ENCODE results near the gene LENG8. TPM values are rescaled to one million over a fixed set of nuclear protein-coding genes. Genes with fewer than 3 reads are reported as not detected.
"Not testable (repeated sequence)": the region's sequence is repeated elsewhere in the genome, so short reads cannot be mapped to it uniquely, and the experiment has no call there.

LENG8 gene
- polyA plus RNA-seq, 1 experiment: 16.1 TPM

DNA sequence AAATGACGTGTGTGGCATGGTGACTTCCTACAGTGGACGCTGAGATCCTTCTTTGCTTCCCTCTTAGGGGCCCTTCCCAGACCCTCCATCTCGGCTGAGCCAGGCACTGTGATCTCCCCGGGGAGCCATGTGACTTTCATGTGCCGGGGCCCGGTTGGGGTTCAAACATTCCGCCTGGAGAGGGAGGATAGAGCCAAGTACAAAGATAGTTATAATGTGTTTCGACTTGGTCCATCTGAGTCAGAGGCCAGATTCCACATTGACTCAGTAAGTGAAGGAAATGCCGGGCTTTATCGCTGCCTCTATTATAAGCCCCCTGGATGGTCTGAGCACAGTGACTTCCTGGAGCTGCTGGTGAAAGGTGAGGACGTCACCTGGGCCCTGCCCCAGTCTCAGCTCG lies 58.8 kb downstream of the LENG8 start:
- TF ChIP-seq, protein P1, sequence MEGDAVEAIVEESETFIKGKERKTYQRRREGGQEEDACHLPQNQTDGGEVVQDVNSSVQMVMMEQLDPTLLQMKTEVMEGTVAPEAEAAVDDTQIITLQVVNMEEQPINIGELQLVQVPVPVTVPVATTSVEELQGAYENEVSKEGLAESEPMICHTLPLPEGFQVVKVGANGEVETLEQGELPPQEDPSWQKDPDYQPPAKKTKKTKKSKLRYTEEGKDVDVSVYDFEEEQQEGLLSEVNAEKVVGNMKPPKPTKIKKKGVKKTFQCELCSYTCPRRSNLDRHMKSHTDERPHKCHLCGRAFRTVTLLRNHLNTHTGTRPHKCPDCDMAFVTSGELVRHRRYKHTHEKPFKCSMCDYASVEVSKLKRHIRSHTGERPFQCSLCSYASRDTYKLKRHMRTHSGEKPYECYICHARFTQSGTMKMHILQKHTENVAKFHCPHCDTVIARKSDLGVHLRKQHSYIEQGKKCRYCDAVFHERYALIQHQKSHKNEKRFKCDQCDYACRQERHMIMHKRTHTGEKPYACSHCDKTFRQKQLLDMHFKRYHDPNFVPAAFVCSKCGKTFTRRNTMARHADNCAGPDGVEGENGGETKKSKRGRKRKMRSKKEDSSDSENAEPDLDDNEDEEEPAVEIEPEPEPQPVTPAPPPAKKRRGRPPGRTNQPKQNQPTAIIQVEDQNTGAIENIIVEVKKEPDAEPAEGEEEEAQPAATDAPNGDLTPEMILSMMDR (IDR thresholded peaks at IDR 0.05; ENCODE audit: low read depth, low read length): no peak
- ChIA-PET POLR2A (no interaction called here), CTCF (no interaction called here)
- H3K27me3 ChIP-seq (ENCODE audit: control insufficient read depth, insufficient read depth, low read length): no peaks in the 10 kb centered on the region
- H3K4me3 ChIP-seq (ENCODE audit: low read depth, low read length): no peak overlapping the region
- DNase-seq (ENCODE audit: low read depth, low spot score): no peak
- no peak overlapping the region for H3K27ac ChIP-seq (ENCODE audit: low read depth, low read length)
- peaks cover 36% of the 10 kb centered on the region for H3K9me3 ChIP-seq (ENCODE audit: control insufficient read depth, insufficient read depth, low read length)

DNA sequence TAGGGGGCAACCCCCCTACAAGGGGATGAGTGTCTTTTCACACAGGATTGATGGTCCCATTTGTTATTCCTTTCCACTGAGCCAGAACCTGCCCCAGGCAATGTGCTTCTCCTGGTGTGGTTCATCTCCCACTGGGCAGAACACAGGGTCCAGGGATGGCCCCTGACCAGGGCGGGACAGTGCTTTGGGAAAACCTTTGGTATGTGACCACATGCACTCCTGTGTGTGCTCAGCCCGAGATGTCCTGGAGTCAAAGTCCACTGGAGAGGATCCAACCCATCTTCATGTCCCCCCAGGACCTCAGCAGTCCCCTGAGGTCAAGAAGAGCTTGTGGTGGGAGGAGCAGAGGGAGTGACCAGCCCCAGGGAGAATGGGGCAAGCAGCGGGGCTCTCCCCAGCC lies 59.5 kb downstream of the LENG8 start:
- peaks cover 41% of the 10 kb centered on the region for H3K9me3 ChIP-seq (ENCODE audit: control insufficient read depth, insufficient read depth, low read length)
- H3K4me3 ChIP-seq (ENCODE audit: low read depth, low read length); H3K27ac ChIP-seq (ENCODE audit: low read depth, low read length); POLR2A ChIA-PET; DNase-seq (ENCODE audit: low read depth, low spot score); CTCF ChIA-PET; H3K27me3 ChIP-seq (ENCODE audit: control insufficient read depth, insufficient read depth, low read length): not testable (repeated sequence)

DNA sequence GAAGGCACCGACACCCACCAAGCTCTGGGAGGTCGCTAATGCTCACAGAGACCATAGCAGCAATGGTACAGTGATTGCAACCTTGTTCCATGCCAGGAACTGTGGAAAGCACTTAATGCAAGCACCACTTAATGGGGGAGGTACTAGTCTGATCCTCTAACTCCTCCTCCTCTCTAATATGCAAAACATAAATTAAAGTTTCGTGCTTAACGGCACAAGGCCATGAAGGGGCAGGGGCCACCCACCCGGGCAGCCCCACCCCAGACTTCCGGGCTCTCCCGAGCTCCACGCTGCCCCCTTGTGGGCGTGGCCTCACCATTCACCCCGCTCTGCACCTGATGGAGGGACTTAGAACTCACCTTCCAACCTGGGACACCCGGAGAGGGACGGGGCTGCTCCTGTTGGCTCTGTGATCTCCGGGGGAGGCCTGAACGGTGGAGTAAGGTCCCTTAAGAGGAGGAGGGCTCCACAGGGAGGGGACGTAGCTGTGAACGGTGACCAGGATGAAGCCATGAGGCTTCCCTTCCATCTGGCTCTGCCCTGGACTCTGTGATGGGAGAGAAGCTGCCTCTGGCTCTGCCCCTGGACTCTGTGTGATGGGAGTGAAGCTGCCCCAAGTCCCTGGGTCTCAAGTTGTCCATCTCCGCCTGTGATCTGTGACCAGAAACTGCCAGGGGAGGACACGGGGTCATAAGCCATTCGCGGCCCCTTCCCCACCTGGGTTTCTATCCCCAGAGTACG lies 60.4 kb downstream of the LENG8 start:
- peaks cover 41% of the 10 kb centered on the region for H3K9me3 ChIP-seq (ENCODE audit: control insufficient read depth, insufficient read depth, low read length)
- H3K27me3 ChIP-seq (ENCODE audit: control insufficient read depth, insufficient read depth, low read length); H3K27ac ChIP-seq (ENCODE audit: low read depth, low read length); DNase-seq (ENCODE audit: low read depth, low spot score); POLR2A ChIA-PET; H3K4me3 ChIP-seq (ENCODE audit: low read depth, low read length); CTCF ChIA-PET: not testable (repeated sequence)

Small RNA genes lying within 50 kb of the gene (small RNA-seq; reads per million reads assigned to genes)
- gene AC245884.3 (ENCODE audit: insufficient read length, low read depth): not detected

Other genes with a start within 250 kb of the LENG8 start
- gene RPS9, start 248.3 kb upstream of the LENG8 start, polyA plus RNA-seq (2011; rRNA removed): 1,566 and 2,378 TPM in 2 replicates
- gene LILRB3, start 226.2 kb upstream of the LENG8 start, polyA plus RNA-seq (2011; rRNA removed): not detected in 2 replicates
- gene LILRA6, start 206.4 kb upstream of the LENG8 start, polyA plus RNA-seq (2011; rRNA removed): not detected in 2 replicates
- gene LILRB5, start 191.9 kb upstream of the LENG8 start, polyA plus RNA-seq (2011; rRNA removed): not detected in 2 replicates
- gene LILRB2, start 168.1 kb upstream of the LENG8 start, polyA plus RNA-seq (2011; rRNA removed): not detected in 2 replicates
- gene LILRA5, start 136.0 kb upstream of the LENG8 start, polyA plus RNA-seq (2011; rRNA removed): not detected in 2 replicates
- not detected in 2 replicates for gene LILRA4, start 110.0 kb upstream of the LENG8 start, polyA plus RNA-seq (2011; rRNA removed)
- not detected in 2 replicates for gene LAIR1, start 84.3 kb upstream of the LENG8 start, polyA plus RNA-seq (2011; rRNA removed)
- gene TTYH1, start 33.7 kb upstream of the LENG8 start, polyA plus RNA-seq (2011; rRNA removed): not detected in 2 replicates
- 0.63 and 1.3 TPM in 2 replicates for gene LENG9, start 14.6 kb downstream of the LENG8 start, polyA plus RNA-seq (2011; rRNA removed)
- 12.3 and 17.7 TPM in 2 replicates for gene CDC42EP5, start 24.1 kb downstream of the LENG8 start, polyA plus RNA-seq (2011; rRNA removed)
- not detected in 2 replicates for gene LAIR2, start 53.6 kb downstream of the LENG8 start, polyA plus RNA-seq (2011; rRNA removed)
- not detected in 2 replicates for gene LILRA2, start 124.6 kb downstream of the LENG8 start, polyA plus RNA-seq (2011; rRNA removed)
- gene LILRA1, start 144.4 kb downstream of the LENG8 start, polyA plus RNA-seq (2011; rRNA removed): not detected in 2 replicates
- not detected in 2 replicates for gene LILRB1, start 181.3 kb downstream of the LENG8 start, polyA plus RNA-seq (2011; rRNA removed)
- 0.06 and 0.10 TPM in 2 replicates for gene LILRB4, start 213.8 kb downstream of the LENG8 start, polyA plus RNA-seq (2011; rRNA removed)